Measurements from ENCODE around the gene FNTB. TPM values are rescaled to one million over a fixed set of nuclear protein-coding genes. Genes with fewer than 3 reads are reported as not detected.

The FNTB gene
- total and polyA plus RNA-seq, 2 of the 13 experiments (the other 11 are each of a cell fraction or from before 2014, with no cell fraction given), result 23.6 to 28.5 TPM

GRCh38 chr14:65019944-65020566 lies 33.4 kb downstream of the FNTB start (continued):
- no peak for TF ChIP-seq ZNF747 (CRISPR knock-in tag; IDR thresholded peaks at IDR 0.05; ENCODE audit: borderline replicate concordance)
- TF ChIP-seq ZNF816 (CRISPR knock-in tag; IDR thresholded peaks at IDR 0.05; ENCODE audit: borderline replicate concordance), result no peak
- TF ChIP-seq TBL1XR1 (IDR thresholded peaks at IDR 0.05; ENCODE audit: borderline replicate concordance, low read length, partially characterized antibody), result no peak
- TF ChIP-seq TP53 (CRISPR knock-in tag; conservative IDR thresholded peaks at IDR 0.05), result no peak
- TF ChIP-seq REL (CRISPR knock-in tag; conservative IDR thresholded peaks at IDR 0.05), result no peak
- TF ChIP-seq LRRFIP1 (CRISPR knock-in tag; conservative IDR thresholded peaks at IDR 0.05), result no peak
- TF ChIP-seq ZNF276 (CRISPR knock-in tag; IDR thresholded peaks at IDR 0.05; ENCODE audit: low read depth), result no peak
- TF ChIP-seq POGK (CRISPR knock-in tag; conservative IDR thresholded peaks at IDR 0.05), result no peak
